ENCODE results near the gene ERC2.

The ERC2 gene

DNA sequence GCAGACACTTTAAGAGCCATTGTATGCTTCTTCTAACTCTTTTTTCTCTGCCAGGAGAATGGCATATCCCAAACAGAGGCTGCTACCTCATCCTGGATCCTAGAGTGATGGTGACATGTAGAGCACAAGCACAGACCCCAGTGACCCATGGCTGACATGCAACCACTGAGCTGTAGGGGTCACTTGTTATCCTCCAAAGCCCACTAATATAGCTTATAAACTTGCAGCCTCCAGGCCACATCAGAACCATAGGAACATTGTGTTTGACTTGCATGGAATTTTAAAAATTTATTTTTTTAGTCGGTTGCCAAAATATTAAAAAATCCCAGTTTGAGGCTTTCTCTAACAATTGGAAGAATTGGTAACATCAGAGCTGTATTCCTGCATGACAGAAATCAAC is 698.2 kb downstream of the ERC2 start:
- no peak for DNase-seq

DNA sequence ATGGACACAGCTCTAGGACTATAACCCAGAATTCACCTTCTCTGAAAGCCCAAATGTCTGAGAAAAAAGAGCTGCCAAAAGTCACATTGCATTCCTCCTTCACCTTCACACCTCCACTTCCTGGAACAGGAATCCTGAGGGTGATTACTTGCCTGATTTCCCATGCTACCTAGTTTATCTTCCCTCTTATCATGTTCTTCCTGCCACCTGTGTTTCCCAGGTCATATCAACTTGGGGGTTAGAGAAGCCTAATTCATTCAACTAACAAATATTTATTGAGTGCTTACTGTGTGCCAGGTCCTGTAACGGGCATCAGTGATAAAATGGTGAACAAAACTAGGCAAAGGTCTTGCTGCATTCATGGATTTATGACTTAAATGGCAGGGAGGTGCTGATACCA is 701.5 kb downstream of the ERC2 start:
- DNase-seq = no peak

DNA sequence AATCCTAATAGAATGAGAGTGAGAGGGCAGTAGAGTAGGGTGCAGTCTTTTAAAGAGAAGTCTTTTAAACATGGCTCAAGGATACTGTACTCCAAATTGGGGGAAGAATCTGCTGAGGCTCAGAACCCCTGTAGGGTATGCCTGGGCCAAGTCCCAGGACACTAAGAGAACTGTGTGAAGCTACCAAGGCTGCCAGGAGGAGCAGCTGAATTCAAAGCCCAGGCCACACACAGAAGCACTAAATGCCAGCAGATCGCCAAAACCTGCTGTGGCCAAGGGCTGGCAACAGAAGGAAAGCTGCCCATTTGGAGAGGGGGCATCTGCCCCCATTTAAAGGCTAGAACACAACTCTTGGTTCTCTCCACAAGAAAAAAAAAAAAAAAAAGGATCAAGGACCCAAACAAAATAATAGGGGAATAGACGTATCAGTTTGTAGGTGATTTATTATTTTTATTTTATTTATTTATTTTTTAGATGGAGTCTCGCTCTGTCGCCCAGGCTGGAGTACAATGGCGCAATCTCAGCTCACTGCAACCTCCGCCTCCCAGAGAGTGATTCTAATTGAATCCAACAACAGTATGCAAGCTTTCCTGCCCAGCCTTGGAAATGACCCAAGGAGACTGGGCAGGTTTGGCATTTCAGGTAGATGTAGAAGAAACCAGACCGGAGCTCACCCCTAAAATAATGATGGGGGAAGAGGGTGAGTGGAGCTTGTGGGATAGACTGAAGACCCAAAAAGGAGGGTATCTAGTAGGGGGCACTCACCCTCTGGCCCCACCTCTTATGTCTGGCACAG is 702.2 kb downstream of the ERC2 start:
- no peak for DNase-seq

DNA sequence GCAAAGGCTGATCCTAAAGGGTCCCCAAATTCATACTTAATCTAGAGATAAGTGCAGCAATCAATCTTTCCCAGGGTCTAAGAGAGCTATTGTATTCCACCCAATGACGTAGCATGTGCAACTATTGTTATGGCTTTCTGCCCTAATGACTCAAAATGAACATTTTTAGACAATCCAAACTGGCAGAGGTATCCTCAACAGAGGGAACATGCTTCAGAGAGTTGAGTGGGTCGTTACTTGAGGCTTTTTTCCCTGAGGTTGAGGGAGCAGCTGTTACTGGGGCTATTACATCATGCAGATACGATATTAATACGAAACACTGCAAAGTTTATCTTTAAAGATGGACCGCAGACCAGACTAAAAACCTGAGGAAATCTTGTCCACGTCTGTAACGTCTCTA is 702.9 kb downstream of the ERC2 start:
- DNase-seq = no peak

DNA sequence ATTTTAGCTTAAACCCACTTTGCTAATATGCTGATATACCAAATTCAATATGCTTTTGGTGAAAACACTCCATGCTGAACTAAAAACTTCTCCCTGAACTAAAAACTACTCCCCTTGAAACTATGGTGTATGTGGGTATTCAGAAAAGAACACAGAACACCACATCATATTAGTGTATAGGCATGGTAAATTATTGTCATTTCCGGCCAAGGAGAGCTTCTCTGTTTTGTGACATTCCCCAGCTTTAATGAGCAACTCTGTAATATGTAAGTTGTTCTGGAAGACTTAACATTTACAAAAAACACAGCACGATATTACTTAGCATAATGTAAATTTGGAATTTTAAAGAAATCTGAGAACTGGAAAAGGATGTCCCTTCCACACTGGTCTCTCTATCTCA is 711.3 kb downstream of the ERC2 start:
- DNase-seq = no peak

DNA sequence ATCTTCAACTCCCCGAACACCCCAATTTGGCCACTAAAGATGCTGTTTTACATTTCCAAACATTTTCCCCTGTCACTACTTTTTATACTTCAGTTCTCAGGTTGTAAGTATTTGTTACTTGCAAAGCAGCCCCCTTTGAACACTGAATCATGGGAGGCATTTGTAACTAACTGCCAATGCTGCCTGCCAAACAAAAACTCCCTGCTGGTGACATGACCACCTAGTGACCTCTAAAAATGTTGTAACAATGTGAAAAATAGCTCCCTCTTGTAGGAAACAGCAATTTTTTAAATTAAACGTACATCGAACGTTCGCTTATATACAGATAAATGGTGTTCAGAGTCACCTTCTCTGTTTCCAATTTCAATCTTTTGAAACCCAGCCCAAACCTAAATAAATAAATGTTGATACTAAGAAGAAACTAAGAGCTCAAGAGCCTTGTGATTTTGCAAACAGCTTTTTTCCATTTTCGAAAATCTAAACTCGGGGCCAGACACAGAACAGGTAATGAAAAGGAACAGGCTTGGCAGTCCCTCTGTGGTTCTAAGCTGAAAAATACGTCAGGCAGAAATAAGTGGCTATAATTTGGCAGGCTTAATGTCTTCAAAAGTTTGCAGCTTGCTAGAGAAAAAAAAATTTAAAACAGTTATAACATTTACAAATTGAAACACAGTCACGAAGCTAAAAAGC is 712.6 kb downstream of the ERC2 start:
- DNase-seq = no peak

DNA sequence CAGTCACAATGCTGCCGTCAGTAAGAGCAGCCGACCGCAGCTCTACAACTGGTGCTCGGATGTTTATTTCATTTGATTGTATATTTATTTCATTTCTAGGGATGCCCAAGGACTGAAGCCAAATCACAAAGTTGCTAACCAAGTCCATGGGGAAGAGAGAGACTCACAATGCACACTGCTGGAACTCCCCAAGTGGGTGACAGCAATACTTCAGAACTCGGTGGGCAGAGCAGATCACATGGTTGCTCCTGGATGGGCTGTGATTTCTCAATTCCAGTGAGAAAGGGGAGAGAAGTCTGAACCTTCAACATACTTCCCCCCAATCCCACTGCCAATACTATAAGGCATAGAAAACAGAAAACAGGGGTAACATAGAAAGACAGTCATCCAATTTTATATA is 715.4 kb downstream of the ERC2 start:
- DNase-seq = no peak

DNA sequence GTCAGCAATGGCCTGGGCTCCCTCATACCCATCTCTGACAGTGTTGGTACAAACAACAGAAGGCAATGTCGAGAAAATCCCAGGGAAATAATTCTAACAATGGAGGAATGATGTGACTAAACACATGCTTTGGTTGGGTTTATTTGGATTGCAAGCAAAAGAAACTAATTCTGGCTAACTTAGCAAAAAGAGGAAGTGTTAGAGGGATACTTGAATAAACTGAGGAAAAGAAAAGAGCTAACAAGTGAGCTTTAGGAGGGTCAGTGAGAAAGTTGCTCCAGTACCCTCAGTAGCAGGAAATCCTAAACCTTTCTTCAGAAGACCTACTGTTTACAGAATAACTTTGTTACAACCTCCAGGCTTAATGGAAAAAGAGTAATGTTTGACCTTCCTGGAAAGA is 716.5 kb downstream of the ERC2 start:
- no peak for DNase-seq

DNA sequence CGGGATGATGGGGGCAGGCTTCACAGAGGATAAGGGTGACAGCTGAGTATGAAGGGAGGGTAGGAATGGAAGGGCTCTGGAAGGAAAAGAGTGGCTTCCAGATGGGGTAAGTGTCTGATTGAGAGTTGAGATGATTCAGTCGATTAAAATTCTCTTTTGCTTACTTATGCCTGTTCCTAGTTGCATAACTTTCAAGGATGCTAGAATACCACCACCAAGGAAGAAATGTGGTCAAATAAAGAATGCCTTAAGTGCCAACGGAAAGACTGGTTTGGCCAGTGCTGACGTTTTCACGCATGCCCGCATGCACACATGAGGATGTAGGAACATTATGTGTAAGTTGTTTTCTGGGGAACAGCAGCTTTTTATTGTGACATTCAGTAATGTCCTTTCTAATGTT is 717.7 kb downstream of the ERC2 start:
- no peak for DNase-seq

DNA sequence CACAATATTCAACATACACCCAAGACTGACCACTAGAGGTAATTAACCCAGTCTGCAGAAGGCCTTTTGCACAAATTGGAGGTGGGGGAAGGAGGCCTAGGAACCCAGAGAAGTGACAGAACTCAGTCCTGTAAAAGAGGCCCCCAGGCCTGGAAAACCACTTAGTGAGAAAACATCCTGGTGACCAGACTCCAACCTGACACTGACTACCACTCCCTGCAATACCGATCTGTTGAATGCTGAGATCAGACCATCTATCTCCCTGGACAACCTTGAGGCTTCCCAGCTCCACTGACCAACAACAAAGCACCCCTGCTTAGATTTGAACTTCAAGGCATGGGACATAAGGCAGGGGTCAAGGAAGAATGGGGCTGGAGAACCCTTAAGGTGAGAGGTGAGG is 719.2 kb downstream of the ERC2 start:
- DNase-seq = no peak

DNA sequence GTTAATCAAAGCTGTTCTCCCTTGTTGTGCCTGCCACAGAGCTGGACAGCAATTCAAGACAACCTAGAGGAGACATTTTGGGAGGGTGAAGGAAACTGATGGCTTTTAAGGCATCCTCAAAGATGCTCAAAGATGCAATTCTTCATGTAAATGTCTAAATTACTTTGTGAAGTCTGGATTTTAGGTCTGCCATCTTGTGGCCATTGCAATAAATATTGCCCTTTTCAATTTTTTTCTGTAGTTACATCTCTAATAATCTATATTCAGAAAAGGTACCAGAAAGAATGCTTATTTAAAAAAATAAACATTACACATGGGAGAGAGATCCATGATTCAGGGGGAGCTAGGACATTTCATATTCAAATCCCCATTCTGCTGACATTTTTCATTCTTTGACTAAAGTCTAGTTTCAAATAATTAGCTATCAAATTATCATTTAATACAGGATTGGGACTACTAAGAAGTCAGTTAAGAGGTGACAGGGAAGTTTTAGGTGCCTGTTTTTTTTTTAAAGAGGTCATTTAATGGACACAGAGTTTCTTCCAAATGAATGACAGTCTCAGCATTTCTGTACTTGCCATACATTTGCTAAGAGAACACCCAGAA is 721.4 kb downstream of the ERC2 start:
- no peak for DNase-seq

DNA sequence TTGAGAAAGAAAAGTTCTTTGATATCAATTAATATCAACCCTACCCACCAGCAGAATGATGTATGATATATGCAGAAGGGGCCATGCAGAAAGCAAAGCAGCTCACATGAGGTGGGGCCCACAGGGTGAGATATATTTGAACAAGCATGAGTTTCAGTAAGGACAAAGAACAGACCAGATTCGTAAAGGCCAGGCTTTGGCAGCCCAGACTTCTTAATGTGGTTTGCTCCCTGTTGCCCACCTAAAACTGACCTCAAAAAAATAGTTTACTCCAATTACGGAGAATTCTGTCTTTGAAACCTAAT is 725.5 kb downstream of the ERC2 start:
- DNase-seq = no peak

DNA sequence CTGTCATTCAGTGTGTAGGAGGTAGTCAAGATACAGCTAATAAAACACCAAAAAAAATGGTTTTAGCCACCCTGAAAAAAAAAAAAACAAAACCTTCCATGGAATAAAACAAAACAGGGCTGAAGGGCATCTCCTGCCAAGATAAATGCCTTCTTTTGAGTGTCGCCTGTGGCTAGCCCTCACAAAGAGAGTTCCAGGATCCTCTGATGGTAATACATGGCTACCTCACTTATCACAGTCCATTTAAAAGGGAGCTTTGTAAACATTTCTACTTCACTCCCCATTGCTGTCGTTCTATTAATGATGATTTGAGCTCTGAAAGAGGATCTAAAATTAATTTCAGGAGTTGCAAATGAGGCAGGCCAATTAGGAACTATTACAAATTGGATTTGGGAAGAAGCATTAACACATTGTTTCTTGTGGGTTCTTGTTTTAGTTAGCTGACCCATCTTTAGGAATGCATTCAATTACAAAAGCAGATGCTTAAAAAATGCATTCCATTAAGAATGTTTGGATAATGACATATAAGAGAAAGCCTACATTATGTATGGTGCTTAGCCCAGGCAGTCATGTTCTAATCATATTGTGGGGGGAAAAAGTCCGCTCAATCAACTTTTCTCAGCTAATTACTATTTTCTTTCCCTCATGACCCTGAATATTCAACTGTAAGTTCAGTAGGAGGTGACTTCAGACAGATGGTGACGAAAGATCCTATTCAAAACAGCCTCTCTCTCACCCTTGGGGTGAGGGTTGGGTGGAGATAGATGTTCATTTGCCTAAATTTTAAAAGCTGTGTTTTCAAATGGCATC is 726.0 kb downstream of the ERC2 start:
- DNase-seq = no peak

DNA sequence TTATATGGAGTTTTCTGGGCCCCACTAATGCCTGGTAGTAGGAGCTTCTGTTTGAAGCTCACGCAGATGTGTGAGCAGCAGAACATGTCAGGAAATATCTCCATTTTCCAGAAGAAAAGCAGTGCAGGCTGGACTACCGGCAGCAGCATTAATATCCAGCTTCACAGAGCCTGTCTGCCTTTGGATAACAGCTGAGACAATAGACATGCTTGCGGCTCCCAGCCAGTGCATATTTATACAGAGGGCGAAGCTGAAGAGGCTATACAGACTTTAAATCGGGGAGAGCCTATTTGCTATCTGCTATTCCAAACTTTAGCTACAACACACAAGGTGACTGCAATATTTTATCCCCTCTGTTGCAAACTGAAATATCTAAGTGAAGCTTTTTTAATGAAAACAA is 731.1 kb downstream of the ERC2 start:
- DNase-seq = no peak

DNA sequence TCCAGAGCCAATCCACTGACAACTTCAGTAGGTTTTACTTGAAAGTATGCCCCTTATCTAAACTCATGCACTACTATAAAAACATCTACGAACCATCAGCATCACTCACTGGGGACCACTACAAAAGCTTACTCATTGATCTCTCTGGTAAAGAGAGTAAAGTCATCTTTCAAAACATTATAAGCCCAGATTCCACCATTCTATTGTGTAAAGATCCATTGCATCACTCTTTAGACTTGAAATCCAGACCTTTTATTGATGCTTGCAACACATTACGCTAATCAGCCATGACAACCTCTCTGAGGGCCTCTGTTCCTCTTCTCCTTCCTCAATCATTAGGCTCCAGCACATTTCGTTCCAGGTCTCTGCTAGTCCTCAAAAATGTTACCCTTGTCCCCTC is 732.3 kb downstream of the ERC2 start:
- DNase-seq = no peak

DNA sequence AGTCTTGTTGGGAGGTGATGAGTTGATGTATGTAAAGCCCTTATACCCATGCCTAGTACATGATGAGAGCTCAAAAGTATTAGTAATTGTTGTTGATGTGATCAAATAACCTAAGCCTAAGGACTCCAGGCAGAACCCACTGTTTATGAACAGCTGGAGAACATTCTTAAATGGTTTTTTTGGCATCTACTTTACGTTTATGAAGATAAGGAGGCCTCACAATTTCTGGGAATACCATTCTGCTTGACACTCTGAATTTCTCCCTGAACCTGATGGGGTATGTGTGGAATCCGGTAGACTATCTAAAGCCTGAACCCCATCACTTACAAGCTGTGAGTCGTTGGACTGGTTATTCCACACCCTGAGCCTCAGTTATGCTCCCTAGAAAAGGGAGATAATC is 736.5 kb downstream of the ERC2 start:
- no peak for DNase-seq

DNA sequence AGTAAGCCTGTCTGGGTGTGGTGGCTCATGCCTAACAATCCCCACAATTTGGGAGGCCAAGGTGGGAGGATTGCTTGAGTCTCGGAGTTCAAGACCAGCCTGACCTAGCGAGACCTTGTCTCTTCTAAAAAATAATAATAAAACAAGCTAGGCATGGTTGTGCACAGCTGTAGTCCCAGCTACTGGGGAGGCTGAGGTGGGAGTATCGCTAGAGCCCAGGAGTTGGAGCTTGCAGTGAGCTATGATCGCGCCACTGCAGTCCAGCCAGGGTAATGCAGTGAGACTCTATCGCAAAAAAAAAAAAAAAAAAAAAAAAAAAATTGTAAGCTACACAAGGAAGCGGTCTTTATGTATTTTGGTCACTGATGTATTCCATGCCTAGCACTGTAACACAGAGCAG is 738.7 kb downstream of the ERC2 start:
- no peak for DNase-seq

DNA sequence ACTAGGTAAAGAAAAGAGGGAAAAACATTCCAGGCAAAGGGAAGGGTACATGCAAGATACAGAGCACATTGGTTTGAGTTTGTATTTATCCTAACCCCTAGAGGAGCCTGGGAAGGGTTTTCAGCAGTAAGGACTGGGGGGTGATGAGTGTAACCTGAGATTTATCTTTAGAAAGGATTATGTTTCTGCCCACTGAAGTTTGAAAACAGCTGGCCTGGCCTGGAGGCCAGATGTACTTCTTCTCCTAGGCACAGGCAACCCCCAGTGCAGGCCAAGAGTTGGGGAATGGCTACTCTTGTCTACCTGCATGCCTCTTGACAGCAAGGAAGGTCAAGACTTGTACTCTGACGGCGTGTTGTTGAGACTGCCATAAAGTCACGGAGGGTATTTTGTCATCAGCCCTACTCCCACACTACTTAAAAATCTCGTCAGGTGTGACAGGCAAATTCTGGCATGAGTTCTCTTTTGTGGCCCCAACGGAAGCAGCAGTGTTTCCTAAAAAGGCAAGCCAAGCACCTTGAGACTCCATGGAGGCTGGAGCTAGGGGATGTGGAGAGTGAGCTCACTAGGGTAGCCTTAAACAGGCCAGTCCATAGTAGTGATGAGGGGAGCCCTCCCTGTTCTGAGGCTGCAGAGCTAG is 739.7 kb downstream of the ERC2 start:
- no peak for DNase-seq

DNA sequence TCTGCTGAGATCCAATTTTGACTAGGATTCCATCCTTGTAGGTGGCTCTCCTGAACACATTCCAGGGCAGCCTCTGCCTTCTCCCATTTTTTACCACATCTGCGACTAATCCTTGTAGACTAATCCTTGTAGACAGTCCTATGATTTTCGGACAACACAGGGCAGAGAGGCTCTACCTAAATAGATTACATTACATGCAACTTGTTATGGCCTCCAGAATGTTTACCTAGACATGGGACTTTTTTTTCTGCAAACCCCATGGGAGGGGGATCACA is 741.8 kb downstream of the ERC2 start:
- no peak for DNase-seq

DNA sequence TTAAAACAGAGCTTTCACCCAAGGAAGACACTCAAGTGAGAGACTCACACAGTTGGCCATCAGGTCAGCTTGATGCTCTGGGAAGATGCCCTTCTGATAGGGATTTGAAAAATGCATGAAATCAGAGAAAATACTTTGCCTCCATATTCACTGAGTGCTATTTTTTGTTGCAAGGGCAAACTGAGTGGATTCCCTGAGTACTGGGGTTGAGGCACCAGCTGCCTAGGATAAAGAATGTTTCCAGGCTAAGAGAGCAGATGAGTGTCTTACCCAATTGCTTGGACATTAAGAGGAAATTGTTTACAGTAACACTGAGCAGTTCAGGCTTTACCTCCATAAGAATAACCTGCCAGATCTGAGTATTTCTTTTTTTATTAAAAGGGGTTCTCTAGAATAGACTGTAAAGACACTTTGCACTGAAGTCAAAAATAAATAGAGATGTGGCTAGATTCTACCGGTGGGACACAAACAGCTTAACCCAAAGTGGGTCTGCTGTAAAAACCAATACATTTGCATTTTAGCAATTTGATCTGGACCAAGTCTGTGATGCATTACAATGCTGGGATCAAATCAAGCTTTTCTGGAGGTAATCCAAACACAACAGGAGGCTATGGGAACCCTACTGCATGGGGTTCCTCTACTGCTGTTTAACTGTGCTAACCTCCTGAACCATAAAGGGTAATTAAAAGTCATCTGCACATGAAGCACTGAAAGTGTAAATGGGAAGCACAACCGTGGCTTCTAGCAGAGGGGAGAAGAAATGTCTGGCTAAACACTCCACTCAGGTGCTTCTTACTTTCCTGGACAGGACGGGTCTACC is 742.4 kb downstream of the ERC2 start:
- no peak for DNase-seq

DNA sequence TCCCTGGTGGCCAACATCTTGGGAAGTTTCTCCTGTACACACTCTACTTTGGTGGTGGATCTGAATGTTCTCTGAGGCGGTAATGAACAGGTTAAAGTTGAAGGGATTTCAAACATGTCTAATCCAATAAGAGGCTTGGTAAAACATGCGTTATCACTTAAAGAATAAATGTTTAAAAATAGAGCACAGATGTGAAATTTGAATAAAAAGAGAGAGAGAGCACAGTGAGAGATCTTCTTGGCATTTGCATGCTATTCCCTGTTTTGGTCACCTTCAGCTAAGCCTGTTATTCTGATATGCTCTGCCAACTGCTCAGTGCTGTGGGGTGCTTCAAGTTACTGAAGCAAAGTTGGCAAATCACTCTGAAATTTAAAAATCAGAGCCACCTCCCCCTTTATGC is 743.4 kb downstream of the ERC2 start:
- DNase-seq = no peak

DNA sequence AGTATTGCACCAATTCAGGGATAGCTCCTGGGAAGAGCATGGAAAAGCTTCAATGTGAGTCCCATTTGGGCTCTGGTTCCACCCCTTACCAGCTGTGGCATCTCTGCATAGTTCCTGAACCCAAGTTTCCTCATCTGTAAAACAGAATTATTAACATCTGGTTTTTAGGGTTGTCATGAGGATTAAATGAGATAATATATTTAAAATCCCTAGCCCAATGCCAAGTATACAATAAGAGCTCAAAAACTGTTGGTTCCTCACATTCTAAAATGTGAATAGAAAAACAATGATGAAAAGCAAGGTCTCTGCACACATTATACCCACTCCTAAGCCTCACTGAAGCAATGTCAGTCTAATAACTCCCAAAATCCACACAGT is 743.9 kb downstream of the ERC2 start:
- no peak for DNase-seq

Data from CD4-positive, alpha-beta T cell treated with Interleukin-10 for 1 hour (primary cell).